ENCODE measurements around the gene TMEM134. TPM values are rescaled to one million over a fixed set of nuclear protein-coding genes. Genes with fewer than 3 reads are reported as not detected.

The TMEM134 gene
- total RNA-seq, 4 donors from 2014 or later = 6.9 to 59.5 (median 36.0) TPM

DNA sequence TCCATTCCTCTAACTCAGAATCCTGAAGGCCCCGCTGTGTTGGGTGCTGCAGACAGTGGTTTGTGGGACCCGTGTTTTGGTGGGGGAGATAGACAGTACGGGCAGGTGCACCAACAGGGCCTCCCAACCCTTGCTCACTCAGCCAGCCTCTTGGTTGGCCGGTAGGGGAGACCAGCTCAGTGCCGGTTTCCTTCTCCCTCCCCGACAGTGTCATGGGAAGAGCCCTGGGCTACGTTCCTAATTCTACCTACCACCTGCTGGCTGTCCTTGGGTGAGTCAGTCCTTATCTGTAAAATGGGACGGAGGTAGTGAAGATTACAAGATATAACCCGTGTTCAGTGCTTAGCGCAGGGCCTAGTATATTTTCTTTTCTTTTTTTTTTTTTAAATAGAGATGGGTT is 5.9 kb downstream of the TMEM134 start:
- TF ChIP-seq, protein P1, sequence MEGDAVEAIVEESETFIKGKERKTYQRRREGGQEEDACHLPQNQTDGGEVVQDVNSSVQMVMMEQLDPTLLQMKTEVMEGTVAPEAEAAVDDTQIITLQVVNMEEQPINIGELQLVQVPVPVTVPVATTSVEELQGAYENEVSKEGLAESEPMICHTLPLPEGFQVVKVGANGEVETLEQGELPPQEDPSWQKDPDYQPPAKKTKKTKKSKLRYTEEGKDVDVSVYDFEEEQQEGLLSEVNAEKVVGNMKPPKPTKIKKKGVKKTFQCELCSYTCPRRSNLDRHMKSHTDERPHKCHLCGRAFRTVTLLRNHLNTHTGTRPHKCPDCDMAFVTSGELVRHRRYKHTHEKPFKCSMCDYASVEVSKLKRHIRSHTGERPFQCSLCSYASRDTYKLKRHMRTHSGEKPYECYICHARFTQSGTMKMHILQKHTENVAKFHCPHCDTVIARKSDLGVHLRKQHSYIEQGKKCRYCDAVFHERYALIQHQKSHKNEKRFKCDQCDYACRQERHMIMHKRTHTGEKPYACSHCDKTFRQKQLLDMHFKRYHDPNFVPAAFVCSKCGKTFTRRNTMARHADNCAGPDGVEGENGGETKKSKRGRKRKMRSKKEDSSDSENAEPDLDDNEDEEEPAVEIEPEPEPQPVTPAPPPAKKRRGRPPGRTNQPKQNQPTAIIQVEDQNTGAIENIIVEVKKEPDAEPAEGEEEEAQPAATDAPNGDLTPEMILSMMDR (IDR thresholded peaks at IDR 0.05) = no peak
- TF ChIP-seq POLR2A (IDR thresholded peaks at IDR 0.05) = no peak
- no peaks in the 10 kb centered on the region for H3K9me3 ChIP-seq
- intact Hi-C loops (cut with DNase I; ENCODE audit: low total_unique reads) = no loop called here
- peaks cover 0 to 3% of the 10 kb centered on the region in 2 donors for H3K4me1 ChIP-seq
- no peak for DNase-seq
- no peaks in the 10 kb centered on the region for H3K36me3 ChIP-seq
- no peak overlapping the region for H3K4me3 ChIP-seq
- H3K27me3 ChIP-seq = no peaks in the 10 kb centered on the region
- H3K27ac ChIP-seq = peak overlapping the region in 1 of 2 donors; percentile 90

DNA sequence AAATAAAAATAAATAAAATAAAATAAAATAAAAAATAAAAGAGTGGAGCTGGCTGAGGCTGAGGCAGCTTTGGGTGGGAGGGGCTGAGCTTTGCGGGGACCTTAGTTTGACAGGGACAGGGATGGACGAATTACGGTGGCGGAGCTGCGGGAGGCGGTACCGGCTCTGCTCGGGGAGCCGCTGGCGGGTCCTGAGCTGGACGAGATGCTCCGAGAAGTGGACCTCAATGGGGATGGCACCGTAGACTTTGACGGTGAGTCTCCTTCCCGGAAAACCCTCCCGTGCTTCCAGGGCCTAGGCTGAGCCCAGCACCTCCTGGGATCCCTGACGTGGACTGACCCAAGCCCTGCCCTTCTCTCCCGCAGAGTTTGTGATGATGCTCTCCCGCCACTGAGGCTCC is 10.8 kb downstream of the TMEM134 start:
- Histone ChIP-seq H3K27ac (no peak overlapping the region), H3K4me3 (no peak overlapping the region), H3K36me3 (no peaks in the 10 kb centered on the region), H3K4me1 (no peaks in the 10 kb centered on the region), H3K9me3 (no peaks in the 10 kb centered on the region), H3K27me3 (no peaks in the 10 kb centered on the region)
- intact Hi-C loops (cut with DNase I; ENCODE audit: low total_unique reads) = no loop called here
- no peak for DNase-seq
- TF ChIP-seq, protein P1 (IDR thresholded peaks at IDR 0.05) = no peak
- TF ChIP-seq POLR2A (IDR thresholded peaks at IDR 0.05) = no peak

DNA sequence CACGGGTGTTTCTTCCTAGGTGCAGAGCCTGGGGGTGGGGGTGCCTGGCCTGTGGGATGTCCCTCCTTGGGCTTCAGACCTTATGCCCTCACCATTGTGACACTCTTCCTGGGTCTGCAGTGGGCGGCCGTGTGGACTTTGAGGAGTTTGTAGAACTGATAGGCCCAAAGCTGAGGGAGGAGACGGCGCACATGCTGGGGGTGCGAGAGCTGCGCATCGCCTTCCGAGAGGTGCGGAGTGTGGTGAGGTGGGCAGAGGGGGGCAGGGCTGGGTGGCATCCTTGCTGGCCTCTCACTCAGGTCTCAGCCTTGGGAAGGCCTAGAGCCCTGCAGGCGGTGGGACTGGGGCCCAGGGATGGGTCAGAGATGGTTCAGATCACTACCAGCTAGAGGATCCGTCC is 11.6 kb downstream of the TMEM134 start:
- intact Hi-C loops (cut with DNase I; ENCODE audit: low total_unique reads) = no loop called here
- Histone ChIP-seq H3K4me3 (no peak overlapping the region), H3K36me3 (no peaks in the 10 kb centered on the region), H3K27me3 (no peaks in the 10 kb centered on the region), H3K27ac (no peak overlapping the region), H3K9me3 (no peaks in the 10 kb centered on the region), H3K4me1 (no peaks in the 10 kb centered on the region)
- TF ChIP-seq, protein P1 (IDR thresholded peaks at IDR 0.05) = no peak
- no peak for TF ChIP-seq POLR2A (IDR thresholded peaks at IDR 0.05)
- no peak for DNase-seq

DNA sequence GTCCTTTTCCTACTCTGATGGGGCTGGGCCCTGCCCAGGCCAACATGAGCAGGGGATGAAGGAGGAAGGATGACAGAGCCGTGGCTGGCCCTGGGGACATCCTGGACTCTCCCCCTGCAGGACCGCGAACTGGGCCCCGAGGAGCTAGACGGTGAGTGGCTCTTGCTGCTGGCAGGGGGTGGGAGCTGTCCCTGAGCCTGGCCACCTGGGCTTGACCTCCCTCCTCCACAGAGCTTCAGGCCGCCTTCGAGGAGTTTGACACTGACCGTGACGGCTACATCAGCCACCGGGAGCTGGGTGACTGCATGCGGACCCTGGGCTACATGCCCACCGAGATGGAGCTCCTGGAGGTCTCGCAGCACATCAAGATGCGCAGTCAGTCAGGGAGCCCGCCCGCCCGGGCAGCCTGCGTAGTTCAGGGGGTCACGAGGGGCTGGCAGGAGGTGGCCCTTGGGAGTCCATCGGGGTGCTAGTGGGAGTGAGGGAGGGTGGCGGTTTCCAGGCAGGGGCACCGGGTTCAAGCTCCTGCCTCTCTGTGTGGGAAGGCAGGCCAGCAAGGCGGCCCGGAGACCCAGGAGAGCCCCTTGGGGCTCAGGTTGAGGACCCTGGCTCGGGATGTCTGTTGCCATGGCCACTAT is 12.9 kb downstream of the TMEM134 start:
- H3K27me3 ChIP-seq = no peaks in the 10 kb centered on the region
- no peak overlapping the region for H3K27ac ChIP-seq
- H3K36me3 ChIP-seq = no peaks in the 10 kb centered on the region
- intact Hi-C loops (cut with DNase I; ENCODE audit: low total_unique reads) = no loop called here
- no peaks in the 10 kb centered on the region for H3K4me1 ChIP-seq
- H3K4me3 ChIP-seq = no peak overlapping the region
- no peak for TF ChIP-seq POLR2A (IDR thresholded peaks at IDR 0.05)
- TF ChIP-seq, protein P1 (IDR thresholded peaks at IDR 0.05) = no peak
- DNase-seq = peak in 1 of 2 donors; percentile 14
- no peaks in the 10 kb centered on the region for H3K9me3 ChIP-seq

DNA sequence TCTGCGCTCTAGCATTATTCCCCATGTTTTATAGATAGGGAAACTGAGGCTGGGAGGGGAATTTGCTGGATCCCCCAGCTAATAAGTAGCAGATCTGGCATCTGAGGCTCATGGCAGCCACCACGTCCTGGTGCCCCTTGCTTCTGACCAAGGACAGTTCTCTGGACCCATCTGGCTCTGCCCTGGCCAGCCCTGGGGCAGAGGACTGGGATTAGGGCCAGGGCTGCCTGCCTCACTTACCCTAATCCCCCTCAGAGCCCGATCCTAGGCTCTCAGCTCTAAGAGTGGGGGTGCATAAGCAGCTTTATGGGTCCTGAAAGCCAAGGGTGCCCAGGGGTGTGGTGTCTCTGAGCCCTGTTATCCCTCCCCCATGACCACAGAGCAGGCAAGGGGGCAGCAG is 14.0 kb downstream of the TMEM134 start, which contains the start of gene CABP4:
Gene CABP4, plus strand, starts transcription at position 301 of the 400 bp plus-strand sequence. Its CDS starts 70 bp downstream, at position 371.
- TF ChIP-seq, protein P1 (IDR thresholded peaks at IDR 0.05) = no peak
- no peak for TF ChIP-seq POLR2A (IDR thresholded peaks at IDR 0.05)
- DNase-seq = no peak
- Histone ChIP-seq H3K27ac (no peak within 1 kb of the TSS), H3K36me3 (no peaks in the 10 kb centered on the region), H3K4me1 (no peaks in the 10 kb centered on the region), H3K9me3 (no peaks in the 10 kb centered on the region), H3K4me3 (no peak within 1 kb of the TSS), H3K27me3 (no peaks in the 10 kb centered on the region)
- intact Hi-C loops (cut with DNase I; ENCODE audit: low total_unique reads) = no loop called here
